GM12878 (cell line): Measurements from ENCODE around the gene PTCHD4. TPM values are rescaled to one million over a fixed set of nuclear protein-coding genes. Genes with fewer than 3 reads are reported as not detected.
"Not testable (repeated sequence)": the region's sequence is repeated elsewhere in the genome, so short reads cannot be mapped to it uniquely, and the experiment has no call there.

Experiments
- ATAC-seq: fragments of 200-7000 bp; cut with Tn5 transposase; 3 replicates; pipeline ENCODE4 v1.9.1; 2020; ENCODE audit warnings: mild to moderate bottlenecking, moderate library complexity
- BruUV-seq: library from RNA; stranded (reverse); fragments of 400-500 nt; replicated peaks from 2 replicates; lab custom pipeline; 2021; lab: Mats Ljungman, UMichigan
- CTCF ChIA-PET: fragments of 300-600 bp; sonication (Branson Sonifier 250); formaldehyde crosslinking; extraction: SDS; loops from one replicate; lab custom pipeline; 2021; ENCODE audit warnings: inconsistent platforms; lab: Yijun Ruan, JAX
- POLR2A ChIA-PET: fragments of 350-600 bp; formaldehyde crosslinking; extraction: SDS; loops from one replicate; lab custom pipeline; 2021; ENCODE audit warnings: inconsistent platforms; lab: Charles Lee
- RAD21 ChIA-PET: fragments of 300-600 bp; sonication (Branson Sonifier 250); formaldehyde crosslinking; loops from one replicate; lab custom pipeline; 2023; ENCODE audit warnings: antibody characterized with exemption; ENCODE audit not compliant: unreplicated experiment; lab: Charles Lee
- SMC1A ChIA-PET: fragments of 300-600 bp; sonication (Branson Sonifier 250); formaldehyde crosslinking; loops from one replicate; lab custom pipeline; 2023; ENCODE audit not compliant: unreplicated experiment, uncharacterized antibody; lab: Charles Lee
- DNase-seq: peaks from one replicate; pipeline ENCODE4 v3.0.0-alpha.2; 2011; ENCODE audit warnings: low read depth, low spot score
- FAIRE-seq: peaks from 3 replicates; lab custom pipeline; 2011; peaks lifted over from hg19 to GRCh38; lab: Jason Lieb, UNC
- H2AFZ ChIP-seq: 2 replicates; pipeline ENCODE4 v1.6.0; 2011; ENCODE audit warnings: low read depth, low read length, control low read depth; ENCODE audit not compliant: control insufficient read depth
- H3K27ac ChIP-seq: 2 replicates; pipeline ENCODE4 v1.5.1; 2011; ENCODE audit warnings: control low read depth; ENCODE audit not compliant: control insufficient read depth, insufficient read depth
- H3K27me3 ChIP-seq, 2 experiments: replicated peaks in 1 of 2; 2 replicates each; pipeline versions ENCODE4 v1.6.0 to v1.6.1; 2011; ENCODE audit warnings: low read length in 1 of 2; ENCODE audit not compliant: control insufficient read depth in 2 of 2, insufficient read depth in 2 of 2
- H3K36me3 ChIP-seq, 2 experiments: 2 replicates each; pipeline ENCODE4 v1.5.1; 2011; ENCODE audit warnings: low read length in 1 of 2; ENCODE audit not compliant: control insufficient read depth in 2 of 2, insufficient read depth in 2 of 2
- H3K4me1 ChIP-seq: 2 replicates; pipeline ENCODE4 v1.6.1; 2011; ENCODE audit warnings: mild to moderate bottlenecking, low read length, moderate library complexity, mixed read lengths; ENCODE audit not compliant: control insufficient read depth, insufficient read depth
- H3K4me2 ChIP-seq: 2 replicates; pipeline ENCODE4 v1.6.0; 2011; ENCODE audit warnings: control low read depth; ENCODE audit not compliant: control insufficient read depth, insufficient read depth
- H3K4me3 ChIP-seq: fragments of 200-600 bp; sonication (generic); 2 replicates; pipeline ENCODE4 v1.5.1; 2016
- H3K79me2 ChIP-seq: 2 replicates; pipeline ENCODE4 v1.6.0; 2011; ENCODE audit warnings: low read length; ENCODE audit not compliant: control insufficient read depth, insufficient read depth
- H3K9ac ChIP-seq: 2 replicates; pipeline ENCODE4 v1.8.0; 2011; ENCODE audit warnings: low read length, control low read depth, mixed read lengths; ENCODE audit not compliant: control insufficient read depth, insufficient read depth
- H3K9me3 ChIP-seq: replicated peaks from 3 replicates; pipeline ENCODE4 v1.5.1; 2011; ENCODE audit warnings: mild to moderate bottlenecking, low read length; ENCODE audit not compliant: control insufficient read depth, insufficient read depth
- H4K20me1 ChIP-seq: 2 replicates; pipeline ENCODE4 v1.6.0; 2011; ENCODE audit not compliant: control insufficient read depth, insufficient read depth
- JUNB ChIP-seq: IDR thresholded peaks from 2 replicates; pipeline ENCODE4 v1.6.1; 2016; ENCODE audit warnings: antibody characterized with exemption, mild to moderate bottlenecking
- PBX3 ChIP-seq: IDR thresholded peaks from 2 replicates; pipeline ENCODE4 v1.6.1; 2011; ENCODE audit warnings: mild to moderate bottlenecking, low read depth, low read length, moderate library complexity; ENCODE audit not compliant: insufficient replicate concordance
- POLR2AphosphoS5 ChIP-seq: IDR thresholded peaks from 2 replicates; pipeline ENCODE4 v1.6.1; 2011; ENCODE audit warnings: mild to moderate bottlenecking, low read length, inconsistent platforms
- WGBS: methylation state at CpG from one replicate; pipeline ENCODE4 v1.1.6; 2016; ENCODE audit warnings: low lambda C conversion rate; ENCODE audit not compliant: insufficient replicate concordance, insufficient coverage; ENCODE audit errors: missing lambda C conversion rate; 5-methylcytosine and 5-hydroxymethylcytosine counted together
- in situ Hi-C: fragments of 300-500 bp; cut with MboI; formaldehyde crosslinking; loops from 9 replicates; pipeline ENCODE4 v1.14.3; 2018; ENCODE audit warnings: mixed read lengths
- intact Hi-C: fragments of 100-400 bp; cut with micrococcal nuclease; formaldehyde crosslinking; loops from one replicate; pipeline ENCODE4 v1.14.2; 2022; ENCODE audit not compliant: unreplicated experiment
- polyA plus RNA-seq, 11 experiments: library from polyadenylated mRNA; depleted of rRNA in 4 of 11; unstranded in 6 of 11; stranded (reverse) in 5 of 11; fragments of >200 nt; fragmentation: Nextera tagmentation in 4 of 11; fragmentation: Illumina TruSeq in 1 of 11; extraction: Ambion mirVana in 4 of 11; extraction: Trizol in 1 of 11; gene quantifications; 1 replicate in 1 of 11; 2 replicates in 10 of 11; pipeline versions ENCODE4 v1.2.1 to v1.2.3, GENCODE V29; 2011 to 2016; ENCODE audit warnings: inconsistent platforms in 2 of 11, missing spikeins in 2 of 11, low read depth in 1 of 11
- total RNA-seq, 4 experiments: library from RNA; depleted of rRNA in 3 of 4; stranded (reverse); fragments of >200 nt in 3 of 4; fragmentation: Illumina TruSeq in 1 of 4; extraction: Trizol in 1 of 4; gene quantifications; 2 replicates each; pipeline versions ENCODE4 v1.2.1 to v1.2.3, GENCODE V29; 2013 to 2021

Gene PTCHD4
- total and polyA plus RNA-seq, 10 of the 15 experiments (the other 5 are each of a cell fraction or from before 2014, with no cell fraction given): 0.02 to 0.17 (median 0.07) TPM; not detected in 3

- ChIA-PET CTCF (no interaction called here), RAD21 (no interaction called here), POLR2A (no interaction called here), SMC1A (no interaction called here)
- Histone ChIP-seq H3K27me3 (no peaks in the 10 kb centered on the region), H3K36me3 (no peaks in the 10 kb centered on the region), H3K4me2 (no peak overlapping the region), H2AFZ (no peak overlapping the region), H4K20me1 (no peaks in the 10 kb centered on the region), H3K79me2 (no peaks in the 10 kb centered on the region), H3K4me3 (no peak overlapping the region), H3K27ac (no peak overlapping the region), H3K4me1 (no peaks in the 10 kb centered on the region), H3K9ac (no peak overlapping the region), H3K9me3 (no peaks in the 10 kb centered on the region)
- no peak for TF ChIP-seq PBX3
- no peak for TF ChIP-seq POLR2AphosphoS5
- no peak for TF ChIP-seq JUNB
- intact Hi-C loops: no loop called here
- no TSS peak for BruUV-seq
- DNase-seq (no peak), ATAC-seq (peak; percentile 45; the same call in 2 of the 3 replicates), FAIRE-seq (no peak)
- WGBS: 21% methylated on average over 3 of the region's 3 CpGs
- in situ Hi-C loops: no loop called here
These were observed 1.1 kb downstream of the PTCHD4 start for GRCh38 chr6:48109944-48110343.

DNA sequence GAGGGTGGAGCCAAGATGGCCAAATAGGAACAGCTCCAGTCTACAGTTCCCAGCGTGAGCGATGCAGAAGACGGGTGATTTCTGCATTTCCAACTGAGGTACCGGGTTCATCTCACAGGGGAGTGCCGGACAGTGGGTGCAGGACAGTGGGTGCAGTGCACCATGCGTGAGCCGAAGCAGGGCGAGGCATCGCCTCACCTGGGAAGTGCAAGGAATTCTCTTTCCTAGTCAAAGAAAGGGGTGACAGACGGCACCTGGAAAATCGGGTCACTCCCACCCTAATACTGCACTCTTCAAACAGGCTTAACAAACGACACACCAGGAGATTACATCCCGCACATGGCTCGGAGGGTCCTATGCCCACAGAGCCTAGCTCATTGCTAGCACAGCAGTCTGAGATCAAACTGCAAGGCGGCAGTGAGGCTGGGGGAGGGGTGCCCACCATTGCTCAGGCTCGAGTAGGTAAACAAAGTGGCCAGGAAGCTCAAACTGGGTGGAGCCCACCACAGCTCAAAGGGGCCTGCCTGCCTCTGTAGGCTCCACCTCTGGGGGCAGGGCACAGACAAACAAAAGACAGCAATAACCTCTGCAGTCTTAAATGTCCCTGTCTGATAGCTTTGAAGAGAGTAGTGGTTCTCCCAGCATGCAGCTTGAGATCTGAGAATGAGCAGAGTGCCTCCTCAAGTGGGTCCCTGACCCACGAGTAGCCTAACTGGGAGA lies 8.4 kb downstream of the PTCHD4 start:
- H3K4me1 ChIP-seq, H3K9ac ChIP-seq, H3K9me3 ChIP-seq, POLR2A ChIA-PET, H4K20me1 ChIP-seq, RAD21 ChIA-PET, H3K79me2 ChIP-seq, H2AFZ ChIP-seq, DNase-seq, ATAC-seq, H3K4me2 ChIP-seq, in situ Hi-C loops, intact Hi-C loops, FAIRE-seq, H3K36me3 ChIP-seq, CTCF ChIA-PET, BruUV-seq, H3K27me3 ChIP-seq, H3K27ac ChIP-seq, H3K4me3 ChIP-seq: not testable (repeated sequence)
- SMC1A ChIA-PET: interaction anchor here (1.2 kb wide), 1 partner anchor 21 kb away, joined by 4 read pairs; no protein-coding TSS in a partner anchor
- WGBS: 57% methylated on average over 17 of the region's 17 CpGs
